ENCODE data around the gene NEK5.
"Not testable (repeated sequence)": the region's sequence is repeated elsewhere in the genome, so short reads cannot be mapped to it uniquely, and the experiment has no call there.

Gene NEK5

DNA sequence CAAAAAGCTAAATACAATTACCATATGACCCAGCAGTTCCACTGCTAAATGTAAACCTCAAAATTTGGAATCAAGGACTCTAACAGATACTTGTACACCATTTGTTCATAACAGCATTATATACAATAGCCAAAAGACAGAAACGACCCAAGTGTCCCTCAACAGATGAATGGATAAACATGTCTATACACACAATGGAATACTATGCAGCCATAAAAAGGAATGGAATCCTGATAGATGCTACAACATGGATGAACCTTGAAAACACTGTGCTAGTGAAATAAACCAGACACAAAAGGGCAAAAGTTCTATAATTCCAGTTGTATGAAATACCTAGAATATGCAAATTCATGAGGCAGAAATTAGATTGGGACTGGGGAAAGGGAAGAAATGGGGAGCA is 18.4 kb upstream of the NEK5 start:
- in situ Hi-C loops (cut with MboI; ENCODE audit: low sequenced_read_pairs) = no loop called here

DNA sequence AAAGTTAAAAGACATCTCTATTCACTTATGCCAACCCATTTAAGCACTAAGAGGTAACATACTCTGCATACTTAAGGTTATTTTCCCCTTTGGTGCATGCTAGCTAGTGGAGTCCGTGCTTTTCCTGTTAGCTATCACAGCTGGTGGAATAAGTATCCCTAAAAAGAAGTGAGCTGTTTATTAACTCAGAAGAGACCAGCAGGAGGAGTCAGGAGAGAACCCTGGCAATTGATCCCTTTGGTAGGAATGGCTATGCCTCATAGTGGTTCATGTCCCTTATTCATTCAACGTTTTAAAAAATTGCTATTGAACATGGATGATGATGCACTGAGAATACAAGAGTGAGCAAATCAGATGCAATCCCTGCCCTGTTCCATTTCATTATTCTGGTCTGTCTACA is 12.4 kb upstream of the NEK5 start:
- in situ Hi-C loops (cut with MboI; ENCODE audit: low sequenced_read_pairs) = no loop called here

DNA sequence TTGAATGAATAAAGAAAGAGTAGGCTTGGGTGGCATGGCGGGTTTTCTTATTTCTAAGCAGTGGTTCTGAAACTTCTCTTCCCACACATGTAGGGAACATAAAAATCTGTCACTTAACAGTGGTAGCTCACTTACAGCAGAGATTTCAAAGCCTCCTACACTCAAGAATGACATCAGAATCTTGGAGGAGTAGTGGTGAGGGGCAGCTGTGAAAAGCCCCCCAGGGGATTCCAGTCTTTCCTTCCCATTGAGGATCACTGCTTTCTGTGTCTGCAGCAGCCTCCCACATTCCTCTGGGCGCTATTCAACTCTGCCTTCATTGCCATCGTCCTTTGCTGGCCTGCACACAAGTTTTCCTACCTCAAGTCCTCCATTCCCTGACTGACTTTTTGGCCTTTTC is 8.6 kb upstream of the NEK5 start:
- in situ Hi-C loops (cut with MboI; ENCODE audit: low sequenced_read_pairs) = no loop called here

GRCh38 chr13:52136763-52137162 is 7.9 kb upstream of the NEK5 start:
- in situ Hi-C loops (cut with MboI; ENCODE audit: low sequenced_read_pairs) = no loop called here

- in situ Hi-C loops (cut with MboI; ENCODE audit: low sequenced_read_pairs) = no loop called here
These were observed 1.8 kb upstream of the NEK5 start for GRCh38 chr13:52130641-52131040.

GRCh38 chr13:52127783-52128702 is 830 bp downstream of the NEK5 start:
- in situ Hi-C loops (cut with MboI; ENCODE audit: low sequenced_read_pairs) = no loop called here

DNA sequence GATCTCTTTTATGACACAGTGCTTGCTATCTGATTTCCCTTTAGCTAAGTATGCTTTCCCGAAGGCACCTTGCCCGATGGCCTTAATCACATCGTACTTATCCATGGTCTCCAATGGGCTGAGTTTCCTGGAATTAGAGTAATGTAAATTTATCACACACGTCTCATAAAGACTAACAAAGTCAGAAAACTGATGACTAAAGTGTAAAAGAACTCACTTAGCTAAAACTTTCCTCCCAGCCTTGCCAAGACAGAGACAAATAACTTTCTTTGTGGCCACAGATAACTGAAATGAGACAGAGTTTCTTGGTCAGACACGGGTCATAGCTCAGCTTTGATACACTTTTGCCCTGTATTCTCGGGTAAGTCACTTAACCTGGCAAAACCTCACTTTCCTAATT is 1.5 kb downstream of the NEK5 start:
- in situ Hi-C loops (cut with MboI; ENCODE audit: low sequenced_read_pairs) = no loop called here

- in situ Hi-C loops (cut with MboI; ENCODE audit: low sequenced_read_pairs) = no loop called here
These were observed 3.3 kb downstream of the NEK5 start for GRCh38 chr13:52125547-52125946.

DNA sequence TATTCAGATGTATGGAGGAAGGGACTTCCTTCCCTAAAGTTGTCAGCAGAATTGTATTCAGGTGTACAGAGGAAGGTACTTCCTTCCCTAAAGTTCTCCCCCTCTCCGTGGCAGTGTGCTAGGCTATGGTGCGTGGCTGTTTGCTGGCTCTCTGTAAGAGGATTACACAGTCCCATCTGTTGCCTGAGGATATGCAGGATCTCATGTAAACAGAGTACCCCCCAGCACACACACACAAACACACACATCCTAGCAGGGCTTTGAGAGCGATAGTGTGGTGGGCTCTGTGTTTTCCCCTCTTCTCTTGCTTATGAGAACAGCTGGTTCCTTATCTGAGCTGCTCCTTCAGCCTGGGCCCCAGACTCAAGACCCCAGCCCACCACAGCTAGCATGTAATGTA is 10.3 kb downstream of the NEK5 start:
- in situ Hi-C loops (cut with MboI; ENCODE audit: low sequenced_read_pairs) = no loop called here

GRCh38 chr13:52118095-52118494 is 10.8 kb downstream of the NEK5 start:
- in situ Hi-C loops (cut with MboI; ENCODE audit: low sequenced_read_pairs) = no loop called here

- in situ Hi-C loops (cut with MboI; ENCODE audit: low sequenced_read_pairs) = no loop called here
These were observed 16.3 kb downstream of the NEK5 start for GRCh38 chr13:52112591-52112990.

DNA sequence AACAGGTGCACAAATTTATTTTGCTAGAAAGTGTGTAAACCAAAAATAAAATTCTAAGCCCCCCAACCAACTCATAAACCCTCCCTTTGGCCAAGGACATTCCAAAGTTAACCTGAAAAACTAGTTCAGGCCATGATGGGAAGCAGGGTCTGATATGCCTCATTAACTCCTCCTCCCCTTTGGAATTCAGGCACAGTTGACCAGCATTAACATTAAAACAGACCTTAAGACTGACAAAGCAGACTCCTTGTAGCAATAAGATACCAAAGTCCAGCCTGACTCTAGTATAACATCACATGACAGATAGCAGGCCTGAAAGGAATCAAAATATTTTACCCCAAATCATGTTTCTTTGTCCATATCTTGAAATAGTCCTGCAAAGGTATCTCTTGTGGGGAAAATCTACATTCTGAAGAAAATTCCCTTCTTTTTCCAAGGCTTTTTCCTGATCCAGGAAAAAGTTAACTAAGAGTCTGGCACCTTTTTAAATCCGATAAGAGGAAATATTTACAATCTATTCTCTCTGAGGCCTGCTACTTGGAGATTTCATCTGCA is 19.7 kb downstream of the NEK5 start:
- in situ Hi-C loops (cut with MboI; ENCODE audit: low sequenced_read_pairs) = no loop called here

GRCh38 chr13:52105841-52106240 is 23.0 kb downstream of the NEK5 start:
- in situ Hi-C loops (cut with MboI; ENCODE audit: low sequenced_read_pairs) = no loop called here

DNA sequence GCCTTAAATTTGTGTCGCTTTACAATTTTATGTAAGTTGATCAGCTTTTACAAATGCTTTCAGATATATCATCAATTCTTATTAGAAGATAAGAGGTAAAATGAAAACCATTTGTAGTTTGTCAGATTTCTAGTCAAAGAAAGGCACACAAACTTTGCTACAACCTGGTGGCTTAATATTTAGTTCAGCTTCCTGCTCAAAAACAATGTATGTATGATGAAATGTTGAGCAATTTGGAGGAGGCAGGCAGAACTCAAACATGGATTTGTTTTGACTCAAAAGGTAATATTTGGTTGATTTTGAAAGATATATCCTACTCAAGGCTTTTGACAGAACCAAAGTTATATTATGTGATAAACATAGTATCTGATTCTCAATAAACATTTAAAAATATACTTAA is 24.2 kb downstream of the NEK5 start:
- in situ Hi-C loops (cut with MboI; ENCODE audit: low sequenced_read_pairs) = no loop called here

- in situ Hi-C loops (cut with MboI; ENCODE audit: low sequenced_read_pairs) = no loop called here
These were observed 25.5 kb downstream of the NEK5 start for GRCh38 chr13:52103386-52103785.

DNA sequence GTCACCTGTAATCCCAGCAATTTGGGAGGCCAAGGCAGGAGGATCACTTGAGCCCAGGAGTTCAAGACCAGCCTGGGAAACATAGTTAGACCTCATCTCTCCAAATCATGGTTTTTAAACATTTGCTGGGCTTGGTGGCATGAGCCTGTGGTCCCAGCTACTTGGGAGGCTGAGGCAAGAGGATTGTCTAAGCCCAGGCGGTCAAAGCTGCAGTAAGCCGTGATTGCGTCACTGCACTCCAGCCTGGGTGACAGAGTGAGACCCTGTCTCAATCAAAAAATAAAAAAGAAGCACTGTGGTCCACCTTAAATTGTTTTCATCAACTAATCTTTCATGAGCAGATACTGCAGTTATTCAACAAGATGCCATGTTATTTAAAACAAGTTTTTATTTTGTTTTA is 26.4 kb downstream of the NEK5 start:
- in situ Hi-C loops (cut with MboI; ENCODE audit: low sequenced_read_pairs) = not testable (repeated sequence)

- in situ Hi-C loops (cut with MboI; ENCODE audit: low sequenced_read_pairs) = no loop called here
These were observed 31.7 kb downstream of the NEK5 start for GRCh38 chr13:52097197-52097596.

DNA sequence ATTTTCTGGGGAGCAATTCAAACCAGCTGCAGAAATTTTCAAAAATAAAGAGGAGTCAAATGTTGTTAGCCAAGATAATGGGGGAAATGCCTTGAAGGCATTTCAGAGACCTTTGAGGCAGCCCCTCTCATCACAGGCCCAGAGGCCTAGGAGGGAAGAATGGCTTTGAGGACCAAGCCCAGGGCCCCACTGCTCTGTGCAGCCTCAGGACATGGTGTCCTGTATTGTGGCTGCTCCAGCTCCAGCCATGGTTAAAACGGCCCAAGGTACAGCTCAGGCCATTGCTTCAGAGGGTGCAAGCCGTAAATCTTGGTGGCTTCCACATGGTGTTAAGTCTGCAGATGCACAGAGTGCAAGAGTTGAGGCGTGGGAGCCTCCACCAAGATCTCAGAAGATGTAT is 32.1 kb downstream of the NEK5 start:
- in situ Hi-C loops (cut with MboI; ENCODE audit: low sequenced_read_pairs) = no loop called here

DNA sequence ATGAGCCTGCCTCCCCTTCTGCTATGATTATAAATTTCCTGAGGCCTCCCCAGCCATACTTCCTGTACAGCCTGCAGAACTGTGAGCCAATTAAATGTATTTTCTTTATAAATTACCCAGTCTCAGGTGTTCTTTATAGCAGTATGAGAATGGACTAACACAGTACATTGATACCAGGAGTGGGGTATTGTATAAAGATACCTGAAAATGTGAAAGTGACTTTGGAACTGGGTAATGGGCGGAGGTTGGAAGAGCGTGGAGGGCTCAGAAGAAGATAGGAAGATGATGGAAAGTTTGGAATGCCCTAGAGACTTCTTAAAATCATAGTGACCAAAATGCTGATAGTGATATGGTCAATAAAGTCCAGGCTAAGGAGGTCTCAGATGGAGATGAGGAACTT is 32.8 kb downstream of the NEK5 start:
- in situ Hi-C loops (cut with MboI; ENCODE audit: low sequenced_read_pairs) = no loop called here

DNA sequence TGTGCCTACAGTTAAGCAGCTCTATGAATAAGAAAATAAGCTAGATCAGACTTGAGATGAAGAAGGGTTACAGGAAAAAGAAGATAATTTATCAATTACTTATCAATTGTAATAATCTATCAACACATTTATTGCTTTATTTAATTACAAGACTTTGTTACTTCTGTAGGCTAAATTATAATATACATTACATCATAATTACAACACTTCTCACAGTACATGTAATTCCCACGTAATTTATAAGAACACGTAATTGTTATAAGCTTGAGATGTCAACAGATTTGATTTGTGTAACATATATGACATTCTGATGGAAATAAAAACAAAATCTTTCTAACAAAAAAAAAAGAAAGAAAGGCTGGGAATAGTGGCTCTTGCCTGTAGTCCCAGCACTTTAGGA is 36.8 kb downstream of the NEK5 start:
- in situ Hi-C loops (cut with MboI; ENCODE audit: low sequenced_read_pairs) = no loop called here

DNA sequence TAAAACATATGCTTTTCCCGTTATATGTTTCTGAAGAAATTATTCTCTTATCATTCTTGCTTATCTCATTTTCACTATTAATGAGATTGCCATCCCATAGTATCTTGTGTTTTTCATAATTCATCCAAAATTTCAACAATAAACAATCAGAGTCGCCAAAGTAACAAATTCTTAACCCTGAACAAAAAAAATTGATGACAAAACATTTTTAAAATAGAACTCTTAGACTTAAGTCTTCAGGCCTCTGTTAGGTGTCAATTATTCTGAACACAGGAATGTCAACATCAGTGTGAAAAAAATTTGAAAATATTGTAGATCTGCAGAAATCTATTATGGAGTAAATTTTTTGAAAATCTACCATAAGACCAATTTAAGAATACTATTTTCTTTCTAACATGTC is 37.4 kb downstream of the NEK5 start:
- in situ Hi-C loops (cut with MboI; ENCODE audit: low sequenced_read_pairs) = no loop called here

GRCh38 chr13:52085421-52085820 is 43.5 kb downstream of the NEK5 start:
- in situ Hi-C loops (cut with MboI; ENCODE audit: low sequenced_read_pairs) = no loop called here

DNA sequence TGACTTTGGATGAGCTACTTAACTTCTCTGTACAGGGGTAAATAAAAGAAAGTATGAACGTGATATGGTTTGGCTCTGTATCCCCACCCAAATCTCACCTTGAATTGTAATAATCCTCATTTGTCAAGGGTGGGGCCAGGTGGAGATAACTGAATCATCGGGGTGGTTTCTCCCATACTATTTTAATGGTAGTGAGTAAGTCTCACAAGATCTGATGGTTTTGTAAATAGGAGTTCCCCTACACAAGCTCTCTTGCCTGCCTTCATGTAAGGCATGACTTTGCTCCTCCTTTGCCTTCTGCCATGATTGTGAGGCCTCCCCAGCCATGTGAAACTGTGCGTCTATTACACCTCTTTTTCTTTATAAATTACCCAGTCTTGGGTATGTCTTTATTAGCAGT is 43.9 kb downstream of the NEK5 start:
- in situ Hi-C loops (cut with MboI; ENCODE audit: low sequenced_read_pairs) = not testable (repeated sequence)
